Central memory CD4-positive, alpha-beta T cell (primary cell): ENCODE results near the gene SGMS1.
"Not testable (repeated sequence)": the region's sequence is repeated elsewhere in the genome, so short reads cannot be mapped to it uniquely, and the experiment has no call there.

Source experiments
- DNase-seq: peaks from one replicate; pipeline ENCODE4 v3.0.0; 2022

SGMS1 gene

GRCh38 chr10:50390302-50390701 lies 233.5 kb downstream of the SGMS1 start:
- no peak for DNase-seq

DNA sequence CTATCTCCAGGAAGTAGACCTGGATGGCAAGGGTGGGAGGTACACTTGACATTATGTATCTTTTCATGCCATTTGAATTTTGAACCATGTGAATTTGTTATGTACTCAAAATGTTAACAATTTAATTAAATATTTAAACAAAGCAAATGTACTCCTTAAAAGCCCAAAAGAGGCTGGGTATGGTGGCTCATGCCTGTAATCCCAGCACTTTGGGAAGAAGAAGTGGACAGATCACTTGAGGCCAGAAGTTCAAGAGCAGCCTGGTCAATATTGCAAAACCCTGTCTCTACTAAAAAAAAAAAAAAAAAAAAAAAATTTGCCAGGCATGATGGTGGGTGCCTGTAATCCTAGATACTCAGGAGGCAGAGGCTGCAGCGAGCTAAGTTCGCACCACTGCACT lies 235.6 kb downstream of the SGMS1 start:
- DNase-seq = no peak

GRCh38 chr10:50387732-50388073 lies 236.1 kb downstream of the SGMS1 start:
- DNase-seq = no peak

DNA sequence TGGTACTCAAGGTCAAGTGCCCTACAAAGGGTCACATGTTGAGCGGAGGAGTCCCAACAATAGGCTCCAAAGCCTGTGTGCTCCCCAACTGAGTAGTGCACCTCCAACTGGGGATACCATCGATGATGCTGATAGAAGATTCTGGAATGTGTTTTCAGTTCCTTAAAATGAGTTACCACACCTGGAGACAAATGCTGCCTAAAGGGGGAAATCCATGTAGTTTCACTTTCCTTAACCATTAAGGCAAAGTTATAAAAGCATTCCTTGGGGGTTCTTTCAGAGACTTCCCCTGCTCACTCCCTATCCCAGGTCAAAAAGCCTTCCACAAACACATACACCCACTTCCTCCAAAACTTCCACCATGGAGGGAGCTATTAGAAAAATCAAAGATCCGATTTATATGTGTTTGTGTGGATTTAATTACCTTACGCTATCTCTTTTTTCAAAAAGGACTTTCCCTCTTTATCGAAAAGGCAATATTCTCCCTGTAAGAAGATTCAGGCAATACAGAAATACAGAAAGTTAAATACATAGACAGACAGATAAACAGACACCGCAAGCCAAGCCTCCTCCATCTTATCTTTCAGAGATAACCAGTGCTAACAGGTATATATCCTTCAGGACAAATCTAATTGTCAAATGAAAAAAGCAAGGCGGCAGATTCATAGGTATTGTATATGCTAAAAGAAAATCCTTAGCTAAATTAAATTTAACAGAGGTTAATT lies 236.6 kb downstream of the SGMS1 start:
- DNase-seq = no peak

DNA sequence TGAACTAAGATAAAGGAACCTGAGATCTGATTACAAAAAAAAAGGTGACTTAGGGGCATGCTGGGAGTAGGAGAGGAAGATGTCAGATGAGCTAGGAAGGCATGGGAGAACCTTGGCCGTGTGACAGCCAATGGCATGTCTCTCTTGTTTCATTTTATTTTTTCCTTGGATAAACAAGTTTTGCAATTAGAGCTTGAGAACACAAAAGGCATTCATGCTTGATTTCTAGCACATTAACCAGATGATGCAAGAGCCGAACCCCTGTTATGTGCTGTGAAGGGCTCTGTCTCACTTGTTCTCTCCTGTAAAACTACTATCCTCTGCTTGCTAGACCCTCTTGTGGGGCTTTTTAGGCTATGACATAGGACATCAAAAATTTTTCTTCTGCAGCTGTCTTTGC lies 238.1 kb downstream of the SGMS1 start:
- no peak for DNase-seq

DNA sequence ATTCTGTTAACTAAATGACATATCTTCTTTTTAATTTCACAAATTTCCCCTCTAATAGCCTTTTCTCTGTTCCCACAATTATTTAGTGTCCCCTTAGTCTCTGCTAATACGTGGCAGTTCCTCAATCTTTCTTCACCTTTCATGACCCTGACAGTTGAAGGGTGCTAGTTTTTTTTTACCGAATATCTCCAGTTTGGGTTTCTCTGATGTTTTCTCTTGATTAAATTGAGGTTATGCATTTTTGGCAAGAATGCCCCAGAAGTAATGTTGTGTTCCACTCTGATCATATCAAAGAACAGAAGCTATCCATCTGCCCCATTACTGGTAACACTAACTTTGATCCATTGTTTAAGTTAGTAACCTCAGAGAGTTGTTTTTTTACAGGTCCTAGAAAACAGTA lies 238.9 kb downstream of the SGMS1 start:
- DNase-seq = no peak

DNA sequence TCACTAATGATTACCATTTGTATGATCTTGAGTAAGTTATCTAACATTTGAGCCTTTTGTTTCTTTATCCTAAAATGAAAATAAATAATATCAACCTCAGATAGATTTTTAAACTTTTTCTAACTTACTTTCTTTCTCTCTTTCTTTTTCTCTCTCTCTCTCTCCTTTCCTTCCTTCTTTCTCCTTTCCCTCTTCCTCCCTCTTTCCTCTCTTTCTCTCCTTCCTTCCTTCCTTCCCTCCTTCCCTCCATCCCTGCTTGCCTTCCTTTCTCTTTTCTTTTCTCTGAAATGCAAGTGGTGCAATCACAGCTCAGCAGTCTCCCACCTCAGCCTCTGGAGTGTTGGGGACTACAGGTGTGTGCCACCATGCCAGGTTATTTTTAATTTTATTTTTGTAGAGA lies 239.5 kb downstream of the SGMS1 start:
- no peak for DNase-seq

DNA sequence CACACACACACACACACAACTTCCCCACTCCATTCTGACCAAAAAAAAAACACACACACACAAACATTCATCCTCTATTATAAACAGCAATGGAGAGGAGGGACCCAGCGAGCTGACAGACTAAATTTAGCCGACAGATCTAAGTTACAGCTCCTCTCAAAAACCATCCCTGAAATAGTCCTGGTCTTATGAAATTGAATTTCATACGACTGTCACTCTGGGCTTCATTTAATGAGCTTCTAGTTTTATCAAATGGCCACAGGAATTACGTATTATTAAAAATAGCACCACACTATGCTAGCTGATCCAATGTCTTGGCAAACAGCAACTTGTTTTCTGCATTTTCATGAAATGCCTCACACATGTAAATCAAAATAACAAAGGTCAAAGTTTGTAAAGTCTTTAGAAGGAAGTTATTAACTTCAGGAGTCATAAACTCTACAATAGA lies 241.2 kb downstream of the SGMS1 start:
- no peak for DNase-seq

DNA sequence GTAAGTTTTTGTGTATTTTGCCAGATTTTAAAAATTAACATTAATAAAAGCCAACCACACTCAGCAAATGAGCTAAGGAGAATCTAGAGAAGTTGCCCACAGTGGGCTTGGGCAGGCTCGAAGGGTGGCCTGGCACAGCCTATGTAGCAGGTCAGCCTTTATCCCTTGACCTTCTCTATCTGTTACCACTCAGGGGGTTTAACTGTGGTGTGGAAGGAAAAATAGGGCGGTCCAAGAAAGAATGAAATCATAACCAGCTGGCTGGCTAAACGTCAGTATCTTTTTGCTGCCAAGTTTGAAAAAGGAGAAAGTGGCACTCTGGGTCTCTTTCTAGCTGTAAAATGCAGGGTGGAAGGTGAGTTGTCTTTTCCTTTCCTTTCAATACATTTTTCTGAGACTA lies 242.1 kb downstream of the SGMS1 start:
- DNase-seq = no peak

DNA sequence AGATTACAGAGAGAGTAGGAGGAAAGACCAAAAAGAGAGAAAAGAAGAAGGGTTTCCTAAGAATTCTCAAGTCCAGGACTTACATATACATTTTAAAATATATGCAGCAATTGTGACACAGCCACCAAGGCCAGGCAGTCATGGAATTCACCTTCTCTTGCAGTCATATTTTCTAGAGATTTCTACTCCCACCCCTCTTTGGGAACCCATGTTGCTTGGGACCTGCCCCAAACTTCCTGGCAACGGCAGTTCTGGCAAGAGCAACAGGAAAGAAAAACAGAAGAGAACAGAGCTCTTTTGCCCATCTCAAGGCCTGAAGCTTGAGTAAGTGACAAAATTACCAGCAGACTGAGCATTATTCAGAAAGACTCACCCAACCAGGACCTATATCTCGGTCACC lies 244.1 kb downstream of the SGMS1 start:
- DNase-seq = no peak

- DNase-seq = no peak
These were observed 248.0 kb downstream of the SGMS1 start for GRCh38 chr10:50375745-50376144.

DNA sequence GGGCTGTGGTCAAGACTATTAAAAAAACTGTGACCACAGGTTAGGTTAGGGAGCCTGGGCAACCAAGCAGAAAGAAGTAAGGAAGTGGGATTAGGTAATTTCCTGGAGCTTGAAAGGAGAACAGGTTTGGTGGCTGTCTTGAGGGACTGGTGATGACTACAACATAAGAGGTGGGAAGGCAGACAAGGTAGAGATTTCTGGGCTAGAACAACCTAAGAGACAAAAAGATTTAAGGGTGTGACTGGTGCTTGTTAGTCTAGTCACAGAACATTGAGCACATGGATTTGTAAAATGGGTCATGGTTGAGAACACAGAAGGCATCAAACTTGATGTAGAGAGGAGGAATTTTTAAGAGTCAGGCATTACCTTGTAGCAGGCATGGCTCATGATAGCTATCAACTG lies 248.7 kb downstream of the SGMS1 start:
- DNase-seq = no peak

- DNase-seq = no peak
These were observed 249.8 kb downstream of the SGMS1 start for GRCh38 chr10:50373821-50374501.

DNA sequence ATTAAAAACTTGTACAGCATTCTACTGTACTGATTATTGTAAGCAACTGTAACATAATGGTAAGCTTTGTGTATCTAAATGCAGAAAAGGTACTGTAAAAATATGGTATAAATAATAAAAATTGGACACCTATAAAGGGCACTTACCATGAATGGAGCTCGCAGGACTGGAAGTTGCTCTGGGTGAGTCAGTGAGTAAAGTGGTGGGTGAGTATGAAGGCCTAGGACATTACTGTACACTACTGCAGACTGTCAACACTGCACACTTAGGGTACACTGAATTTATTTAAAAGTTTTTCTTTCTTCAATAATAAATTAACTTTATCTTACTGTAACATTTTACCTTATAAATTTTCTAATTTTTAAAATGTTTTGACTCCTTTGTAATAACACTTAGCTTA lies 253.8 kb downstream of the SGMS1 start:
- no peak for DNase-seq

DNA sequence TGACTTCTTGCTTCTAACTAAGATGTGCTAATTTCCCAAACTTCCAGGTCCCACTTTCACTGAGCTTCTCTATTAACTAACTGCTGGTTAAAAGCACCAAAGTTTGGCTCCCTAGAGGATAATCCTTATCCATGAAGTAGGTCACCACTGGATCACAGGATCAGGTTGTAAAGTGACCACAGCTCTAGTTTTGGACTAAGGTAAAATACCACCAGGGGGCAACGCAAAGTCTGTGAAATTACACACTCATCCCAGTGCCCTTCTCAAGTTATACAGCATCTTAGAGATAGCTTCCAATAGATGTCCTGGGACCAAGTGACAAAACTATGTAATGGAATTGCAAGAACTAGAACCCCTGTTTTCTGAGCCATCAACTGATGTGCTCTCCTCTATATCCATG lies 256.0 kb downstream of the SGMS1 start:
- DNase-seq = no peak

- DNase-seq = not testable (repeated sequence)
These were observed 257.3 kb downstream of the SGMS1 start for GRCh38 chr10:50366421-50366820.

DNA sequence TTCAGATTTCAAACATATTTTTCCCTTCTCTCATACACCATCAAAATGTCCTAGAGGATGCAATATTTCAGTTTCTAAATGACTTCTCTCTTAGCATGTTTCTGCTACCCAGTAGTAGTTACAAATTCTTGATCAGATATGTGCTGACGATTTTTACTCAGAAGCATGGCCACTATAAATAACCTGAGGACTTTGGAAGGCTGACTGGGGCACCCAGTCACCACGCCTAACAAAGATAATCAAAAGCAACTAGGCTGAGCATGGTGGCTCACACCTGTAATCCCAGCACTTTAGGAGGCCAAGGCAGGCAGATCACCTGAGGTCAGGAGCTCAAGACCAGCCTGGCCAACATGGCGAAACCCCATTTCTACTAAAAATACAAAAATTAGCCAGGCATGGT lies 259.0 kb downstream of the SGMS1 start:
- not testable (repeated sequence) for DNase-seq

GRCh38 chr10:50362547-50363125 lies 261.1 kb downstream of the SGMS1 start:
- no peak for DNase-seq

DNA sequence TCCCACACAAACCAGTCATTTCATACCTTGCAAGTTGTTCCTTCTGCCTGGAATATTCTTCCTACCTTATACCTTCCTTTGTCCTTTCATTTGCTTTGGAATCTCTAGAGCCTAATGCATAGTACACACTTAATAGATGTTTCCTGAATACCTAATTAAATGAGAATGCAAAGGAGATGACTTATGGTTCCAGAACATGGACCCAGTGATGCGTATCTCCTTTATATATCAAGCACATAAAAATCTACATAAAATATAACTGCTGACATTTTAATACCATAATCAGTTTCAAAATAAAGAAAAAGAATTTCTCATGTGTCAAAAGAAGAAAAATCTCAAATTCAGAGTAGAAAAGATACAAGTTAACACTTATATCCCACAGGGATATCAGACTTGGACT lies 261.8 kb downstream of the SGMS1 start:
- DNase-seq = no peak

DNA sequence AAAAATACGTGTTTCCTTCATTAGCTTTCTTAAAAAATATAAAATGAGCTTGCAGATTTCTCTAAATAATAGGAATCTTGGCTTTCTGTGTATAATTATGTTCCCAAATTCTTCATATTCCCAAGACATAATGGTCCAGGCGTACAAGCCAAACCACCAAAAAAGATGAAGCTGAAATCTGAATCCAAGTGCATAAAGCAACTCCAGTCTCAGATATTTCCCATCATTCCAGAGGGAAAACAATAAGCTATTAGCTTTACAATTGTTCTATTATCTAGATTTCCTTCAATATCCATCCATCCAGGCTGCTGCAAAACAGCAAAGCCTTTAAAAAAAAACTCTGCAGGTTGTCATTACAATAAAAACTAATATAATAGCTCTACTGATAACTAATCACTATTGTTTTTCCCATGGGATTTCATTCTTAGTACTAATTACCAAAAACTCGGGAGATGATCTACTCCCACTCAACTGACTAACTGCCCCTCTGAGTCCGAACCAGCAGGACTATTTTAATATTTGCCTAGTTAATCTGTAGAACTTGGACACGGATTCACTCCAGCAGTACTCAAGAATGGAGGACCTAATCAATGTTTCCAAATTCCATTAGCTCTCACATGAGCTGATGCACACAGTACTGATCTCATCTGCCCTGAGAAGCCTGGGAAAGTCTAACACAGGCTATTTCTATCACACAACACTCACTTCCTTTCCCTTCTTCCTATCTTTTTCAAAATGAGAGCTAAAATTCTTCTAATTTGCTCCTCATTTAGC lies 263.5 kb downstream of the SGMS1 start:
- no peak for DNase-seq

DNA sequence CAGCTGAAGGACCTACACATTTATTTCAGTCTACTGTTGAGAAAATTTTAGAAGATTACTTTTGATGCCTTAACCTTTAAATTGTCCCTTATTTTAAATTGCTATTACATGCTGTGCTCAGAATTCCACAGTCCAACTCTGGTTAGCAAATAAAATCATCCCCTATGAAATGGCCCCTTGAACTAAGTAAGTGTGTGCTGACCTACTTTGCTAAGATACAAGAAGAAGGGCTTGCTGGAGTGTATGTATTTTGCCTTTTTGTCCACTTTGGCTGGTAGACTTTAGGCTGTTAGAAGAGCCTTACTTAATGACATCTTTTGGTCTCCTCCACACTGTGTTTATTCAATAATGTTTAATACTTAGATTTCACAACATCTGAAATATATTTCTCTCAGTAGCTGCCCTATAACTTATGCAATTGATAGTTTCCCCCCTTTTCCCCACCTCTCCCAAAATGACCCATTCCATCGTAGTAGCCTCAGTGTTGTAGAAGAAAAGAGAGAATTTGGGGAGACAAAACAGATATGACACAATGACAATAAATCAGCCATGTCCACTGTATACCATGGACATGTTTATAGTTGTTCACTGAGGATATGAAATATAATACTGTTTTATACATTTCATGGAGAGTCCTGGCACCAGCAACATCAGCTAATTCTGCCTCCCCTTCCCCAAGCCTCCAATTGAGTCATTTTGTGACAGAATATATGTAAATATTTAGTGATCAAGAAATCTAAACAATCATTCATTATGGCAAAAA lies 264.6 kb downstream of the SGMS1 start:
- DNase-seq = no peak

DNA sequence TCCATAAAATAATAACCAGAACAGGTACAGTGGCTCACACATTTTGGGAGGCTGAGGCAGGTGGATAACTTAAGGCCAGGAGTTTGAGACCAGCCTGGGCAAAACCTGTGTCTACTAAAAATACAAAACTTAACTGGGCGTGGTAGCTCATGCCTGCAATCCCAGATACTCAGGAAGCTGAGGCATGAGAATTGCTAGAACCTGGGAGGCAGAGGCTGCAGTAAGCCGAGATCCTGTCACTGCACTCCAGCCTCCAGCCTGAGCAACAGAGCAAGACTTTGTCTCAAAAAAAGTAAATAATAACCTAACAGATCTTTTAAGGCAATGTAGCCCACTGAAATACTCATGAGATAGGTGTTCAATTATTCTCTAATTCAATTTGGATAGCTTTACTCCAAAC lies 265.3 kb downstream of the SGMS1 start:
- DNase-seq = no peak

DNA sequence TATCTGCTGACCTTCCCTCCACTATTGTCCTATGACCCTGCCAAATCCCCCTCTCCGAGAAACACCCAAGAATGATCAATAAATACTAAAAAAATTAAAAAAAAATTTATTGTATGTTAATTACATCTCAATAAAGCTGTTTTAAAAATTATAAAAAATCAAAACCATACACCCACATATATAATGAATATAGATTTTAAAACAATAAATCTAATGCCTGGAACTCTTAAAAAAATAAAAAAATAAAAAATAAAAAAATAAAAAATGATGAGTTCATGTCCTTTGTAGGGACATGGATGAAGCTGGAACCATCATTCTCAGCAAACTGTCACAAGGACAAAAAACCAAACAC lies 267.3 kb downstream of the SGMS1 start:
- not testable (repeated sequence) for DNase-seq
